ENCODE data around the gene SHKBP1. TPM values are rescaled to one million over a fixed set of nuclear protein-coding genes. Genes with fewer than 3 reads are reported as not detected.

SHKBP1 gene
- total RNA-seq, 1 donor from 2014 or later: 192 TPM

- Histone ChIP-seq H3K9me3 (no peaks in the 10 kb centered on the region), H3K27ac (no peak overlapping the region), H3K4me1 (peaks cover 18 to 20% of the 10 kb centered on the region in 2 donors), H3K36me3 (no peaks in the 10 kb centered on the region), H3K27me3 (no peaks in the 10 kb centered on the region), H3K4me3 (no peak overlapping the region)
- DNase-seq (ENCODE audit: low spot score in 2 of 2): no peak
- TF ChIP-seq CTCF (IDR thresholded peaks at IDR 0.05): no peak
- intact Hi-C loops (cut with DNase I): loop anchor here (10.0 kb wide), 1 partner anchor 334 kb away; no protein-coding TSS in a partner anchor
These were observed 61.7 kb downstream of the SHKBP1 start for GRCh38 chr19:40638327-40638726.

- H3K4me1 ChIP-seq: peaks cover 14 to 18% of the 10 kb centered on the region in 2 donors
- no peak for DNase-seq (ENCODE audit: low spot score in 2 of 2)
- peak overlapping the region; percentile 92 for H3K27ac ChIP-seq
- no peak for TF ChIP-seq CTCF (IDR thresholded peaks at IDR 0.05)
- no peaks in the 10 kb centered on the region for H3K36me3 ChIP-seq
- no peaks in the 10 kb centered on the region for H3K9me3 ChIP-seq
- no peaks in the 10 kb centered on the region for H3K27me3 ChIP-seq
- intact Hi-C loops (cut with DNase I): loop anchor here (10.0 kb wide), 1 partner anchor 335 kb away; no protein-coding TSS in a partner anchor
- H3K4me3 ChIP-seq: no peak overlapping the region
These were observed 62.9 kb downstream of the SHKBP1 start for GRCh38 chr19:40639638-40639982.

GRCh38 chr19:40640744-40641143 is 64.1 kb downstream of the SHKBP1 start:
- intact Hi-C loops (cut with DNase I): no loop called here
- TF ChIP-seq CTCF (IDR thresholded peaks at IDR 0.05): no peak
- peak overlapping the region; percentile 92 for H3K27ac ChIP-seq
- H3K27me3 ChIP-seq: no peaks in the 10 kb centered on the region
- H3K4me3 ChIP-seq: peak overlapping the region in 1 of 2 donors; percentile 24
- DNase-seq (ENCODE audit: low spot score in 2 of 2): peak in 1 of 2 donors; percentile 78
- peaks cover 17 to 25% of the 10 kb centered on the region in 2 donors for H3K4me1 ChIP-seq
- H3K36me3 ChIP-seq: no peaks in the 10 kb centered on the region
- no peaks in the 10 kb centered on the region for H3K9me3 ChIP-seq

Other genes starting within 250 kb of the SHKBP1 start
- gene C19orf47, start 228.5 kb upstream of the SHKBP1 start, total RNA-seq: 10.4 TPM
- gene PLD3, start 228.2 kb upstream of the SHKBP1 start, total RNA-seq: 345 TPM
- not detected for gene HIPK4, start 186.7 kb upstream of the SHKBP1 start, total RNA-seq
- gene PRX, start 163.5 kb upstream of the SHKBP1 start, total RNA-seq: 3.3 TPM
- 39.7 TPM for gene SERTAD1, start 150.9 kb upstream of the SHKBP1 start, total RNA-seq
- gene SERTAD3, start 132.5 kb upstream of the SHKBP1 start, total RNA-seq: 36.9 TPM
- gene BLVRB, start 111.1 kb upstream of the SHKBP1 start, total RNA-seq: 295 TPM
- gene SPTBN4, start 109.9 kb upstream of the SHKBP1 start, total RNA-seq: 0.43 TPM
- 691 TPM for gene LTBP4, start 24.5 kb downstream of the SHKBP1 start, total RNA-seq
- 360 TPM for gene NUMBL, start 113.8 kb downstream of the SHKBP1 start, total RNA-seq
- gene COQ8B, start 140.0 kb downstream of the SHKBP1 start, total RNA-seq: 33.3 TPM
- 60.7 TPM for gene ITPKC, start 140.2 kb downstream of the SHKBP1 start, total RNA-seq
- 8.3 TPM for gene ACTMAP, start 173.6 kb downstream of the SHKBP1 start, total RNA-seq
- gene SNRPA, start 174.3 kb downstream of the SHKBP1 start, total RNA-seq: 154 TPM
- not detected for gene MIA, start 198.6 kb downstream of the SHKBP1 start, total RNA-seq
- gene RAB4B, start 201.4 kb downstream of the SHKBP1 start, total RNA-seq: 56.8 TPM
- 149 TPM for gene EGLN2, start 222.3 kb downstream of the SHKBP1 start, total RNA-seq